GM13976 (cell line): ENCODE measurements around the gene PDIK1L.

Source experiments
- DNase-seq: peaks from one replicate; pipeline ENCODE4 v3.0.0; 2012; ENCODE audit warnings: low spot score
- CTCF ChIP-seq: IDR thresholded peaks from 2 replicates; pipeline ENCODE4 v1.5.1; 2012; ENCODE audit warnings: borderline replicate concordance, mild to moderate bottlenecking; ENCODE audit not compliant: insufficient read depth; ENCODE audit errors: extremely low read depth, missing control alignments, control extremely low read depth
- in situ Hi-C: fragments of 300-500 bp; cut with MboI; formaldehyde crosslinking; loops from one replicate; pipeline ENCODE4 v1.12.0; 2022; ENCODE audit warnings: low sequenced_read_pairs, mixed read lengths, inconsistent platforms; ENCODE audit not compliant: unreplicated experiment

Gene PDIK1L

GRCh38 chr1:26158908-26159742 is 47.5 kb downstream of the PDIK1L start, which contains the start of gene FAM110D:
FAM110D (plus strand) TSS chr1:26159079; CDS start chr1:26161292, 2,213 bp downstream.
- in situ Hi-C loops: no loop called here
- no peak for DNase-seq
- TF ChIP-seq CTCF: no peak

- no peak for TF ChIP-seq CTCF
- no peak for DNase-seq
- in situ Hi-C loops: no loop called here
Observed at GRCh38 chr1:26159743-26160039, 48.1 kb downstream of the PDIK1L start.

- no peak for TF ChIP-seq CTCF
- in situ Hi-C loops: no loop called here
- no peak for DNase-seq
Observed at GRCh38 chr1:26160527-26161414, 49.1 kb downstream of the PDIK1L start.

- in situ Hi-C loops: no loop called here
- TF ChIP-seq CTCF: peak; percentile 1
- peak; percentile 71 for DNase-seq
Observed at GRCh38 chr1:26161415-26162219, 50.0 kb downstream of the PDIK1L start.

GRCh38 chr1:26162220-26162709 is 50.6 kb downstream of the PDIK1L start:
- TF ChIP-seq CTCF: no peak
- in situ Hi-C loops: no loop called here
- DNase-seq: no peak

- no peak for TF ChIP-seq CTCF
- in situ Hi-C loops: no loop called here
- DNase-seq: no peak
Observed at GRCh38 chr1:26163684-26164035, 52.0 kb downstream of the PDIK1L start.
